Ishikawa (cell line): ENCODE data around the gene AATK.

Experiments
- CEBPB ChIP-seq: IDR thresholded peaks from 2 replicates; pipeline ENCODE4 v1.6.1; 2012
- REST ChIP-seq: IDR thresholded peaks from 2 replicates; pipeline ENCODE4 v1.6.1; 2012; ENCODE audit warnings: low read depth, mild to moderate bottlenecking
- TEAD4 ChIP-seq: IDR thresholded peaks from 2 replicates; pipeline ENCODE4 v1.6.1; 2012

- no peak for TF ChIP-seq TEAD4
- no peak for TF ChIP-seq REST
- TF ChIP-seq CEBPB, result no peak
Measured at GRCh38 chr17:81183316-81183715, 17.3 kb upstream of the AATK start.
